ENCODE measurements around the gene C11orf98. TPM values are rescaled to one million over a fixed set of nuclear protein-coding genes. Genes with fewer than 3 reads are reported as not detected.
"Not testable (repeated sequence)": the region's sequence is repeated elsewhere in the genome, so short reads cannot be mapped to it uniquely, and the experiment has no call there.

The C11orf98 gene
- total RNA-seq, 6 donors from 2014 or later: 16.8 to 42.0 (median 30.6) TPM

DNA sequence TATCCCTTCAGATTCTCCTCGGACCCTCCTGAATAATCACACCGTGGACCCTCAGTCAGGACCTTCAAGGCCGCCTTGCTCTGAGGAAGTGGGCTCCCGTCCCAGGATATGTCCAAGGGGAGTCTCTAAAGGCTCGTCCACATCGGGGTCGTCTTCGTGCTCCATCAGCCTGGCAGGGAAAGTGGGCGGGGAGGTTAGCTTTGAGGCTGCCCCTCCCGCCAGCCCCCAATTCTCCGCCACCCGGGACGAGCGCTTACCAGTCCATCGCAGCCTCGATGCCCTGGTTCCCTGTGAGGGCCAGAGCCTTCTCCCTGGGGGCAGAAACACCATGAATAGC lies 13.4 kb upstream of the C11orf98 start:
- H3K36me3 ChIP-seq: peaks cover 2 to 41% (median 15%) of the 10 kb centered on the region in 4 donors
- H3K4me1 ChIP-seq: peaks cover 16 to 44% (median 24%) of the 10 kb centered on the region in 4 donors
- peak overlapping the region; percentile 88 to 96 (median 92) for H3K27ac ChIP-seq
- DNase-seq: no peak
- H3K4me3 ChIP-seq: peak overlapping the region; percentile 79 to 95 (median 88)
- 3 to 14% methylated on average over 2 to 16 of the region's 16 CpGs for WGBS, 2 donors
- ATAC-seq (ENCODE audit: low FRiP score in 2 of 2): no peak
- TF ChIP-seq, protein P1, sequence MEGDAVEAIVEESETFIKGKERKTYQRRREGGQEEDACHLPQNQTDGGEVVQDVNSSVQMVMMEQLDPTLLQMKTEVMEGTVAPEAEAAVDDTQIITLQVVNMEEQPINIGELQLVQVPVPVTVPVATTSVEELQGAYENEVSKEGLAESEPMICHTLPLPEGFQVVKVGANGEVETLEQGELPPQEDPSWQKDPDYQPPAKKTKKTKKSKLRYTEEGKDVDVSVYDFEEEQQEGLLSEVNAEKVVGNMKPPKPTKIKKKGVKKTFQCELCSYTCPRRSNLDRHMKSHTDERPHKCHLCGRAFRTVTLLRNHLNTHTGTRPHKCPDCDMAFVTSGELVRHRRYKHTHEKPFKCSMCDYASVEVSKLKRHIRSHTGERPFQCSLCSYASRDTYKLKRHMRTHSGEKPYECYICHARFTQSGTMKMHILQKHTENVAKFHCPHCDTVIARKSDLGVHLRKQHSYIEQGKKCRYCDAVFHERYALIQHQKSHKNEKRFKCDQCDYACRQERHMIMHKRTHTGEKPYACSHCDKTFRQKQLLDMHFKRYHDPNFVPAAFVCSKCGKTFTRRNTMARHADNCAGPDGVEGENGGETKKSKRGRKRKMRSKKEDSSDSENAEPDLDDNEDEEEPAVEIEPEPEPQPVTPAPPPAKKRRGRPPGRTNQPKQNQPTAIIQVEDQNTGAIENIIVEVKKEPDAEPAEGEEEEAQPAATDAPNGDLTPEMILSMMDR (IDR thresholded peaks at IDR 0.05): no peak
- no peak for TF ChIP-seq EP300 (IDR thresholded peaks at IDR 0.05)
- TF ChIP-seq POLR2A (IDR thresholded peaks at IDR 0.05): no peak
- TF ChIP-seq POLR2AphosphoS5 (IDR thresholded peaks at IDR 0.05): no peak
- H3K9me3 ChIP-seq: no peaks in the 10 kb centered on the region
- no peaks in the 10 kb centered on the region for H3K27me3 ChIP-seq

DNA sequence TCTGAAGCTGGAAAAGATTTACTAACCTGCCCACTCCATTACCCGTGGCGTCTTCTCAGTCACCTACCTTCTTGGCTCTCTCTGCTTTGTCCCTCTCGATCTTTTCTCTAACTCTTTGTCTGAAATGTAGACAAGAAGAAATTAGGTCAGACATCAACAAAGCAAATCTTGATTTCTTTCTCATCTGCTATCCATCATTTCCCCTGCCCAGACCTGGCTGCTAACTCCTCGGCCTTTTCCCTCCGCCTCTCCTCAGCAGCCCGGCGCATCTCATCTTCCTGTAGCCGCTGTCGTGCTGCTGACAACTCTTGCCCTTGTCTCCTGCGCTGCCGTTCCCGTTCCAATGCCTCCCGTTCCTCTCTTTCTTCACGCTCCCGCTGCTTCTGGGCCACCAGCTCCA lies 12.7 kb upstream of the C11orf98 start:
- Histone ChIP-seq H3K9me3 (no peaks in the 10 kb centered on the region), H3K27me3 (no peaks in the 10 kb centered on the region), H3K27ac (peak overlapping the region in 2 of 4 donors; percentile 93 to 96), H3K4me3 (peak overlapping the region in 1 of 4 donors; percentile 85), H3K36me3 (peaks cover 2 to 44% (median 15%) of the 10 kb centered on the region in 4 donors), H3K4me1 (peaks cover 23 to 51% (median 30%) of the 10 kb centered on the region in 4 donors)
- 79 to 87% methylated on average over 15 of the region's 15 CpGs for WGBS, 2 donors
- no peak for TF ChIP-seq POLR2AphosphoS5 (IDR thresholded peaks at IDR 0.05)
- no peak for TF ChIP-seq POLR2A (IDR thresholded peaks at IDR 0.05)
- TF ChIP-seq, protein P1 (IDR thresholded peaks at IDR 0.05): no peak
- no peak for TF ChIP-seq EP300 (IDR thresholded peaks at IDR 0.05)
- DNase-seq (no peak), ATAC-seq (ENCODE audit: low FRiP score in 2 of 2) (no peak)

DNA sequence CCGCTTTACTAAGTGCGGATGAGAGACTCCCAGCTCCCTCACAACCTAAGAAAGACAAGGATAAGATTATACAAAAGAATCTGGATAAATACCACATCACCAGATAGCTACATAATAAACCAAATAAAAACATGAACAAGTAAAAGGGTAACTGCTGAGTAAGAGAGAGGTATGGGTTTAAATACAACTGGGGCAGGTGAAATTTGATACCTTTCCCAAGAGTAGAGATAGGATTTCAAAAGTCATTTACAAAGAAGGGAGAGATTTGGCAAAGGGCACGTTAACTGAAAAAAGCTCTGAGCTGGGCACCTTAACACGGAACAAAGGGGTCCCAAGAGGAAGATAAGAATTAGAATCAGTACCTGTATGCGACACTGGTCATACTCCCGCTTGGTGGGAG lies 12.1 kb upstream of the C11orf98 start:
- no peak for DNase-seq
- no peaks in the 10 kb centered on the region for H3K27me3 ChIP-seq
- 87 to 89% methylated on average over 6 of the region's 6 CpGs for WGBS, 2 donors
- TF ChIP-seq, protein P1 (IDR thresholded peaks at IDR 0.05): no peak
- H3K4me3 ChIP-seq: no peak overlapping the region
- H3K36me3 ChIP-seq: peaks cover 2 to 44% (median 15%) of the 10 kb centered on the region in 4 donors
- ATAC-seq (ENCODE audit: low FRiP score in 2 of 2): no peak
- peaks cover 28 to 56% (median 35%) of the 10 kb centered on the region in 4 donors for H3K4me1 ChIP-seq
- no peak overlapping the region for H3K27ac ChIP-seq
- no peaks in the 10 kb centered on the region for H3K9me3 ChIP-seq

DNA sequence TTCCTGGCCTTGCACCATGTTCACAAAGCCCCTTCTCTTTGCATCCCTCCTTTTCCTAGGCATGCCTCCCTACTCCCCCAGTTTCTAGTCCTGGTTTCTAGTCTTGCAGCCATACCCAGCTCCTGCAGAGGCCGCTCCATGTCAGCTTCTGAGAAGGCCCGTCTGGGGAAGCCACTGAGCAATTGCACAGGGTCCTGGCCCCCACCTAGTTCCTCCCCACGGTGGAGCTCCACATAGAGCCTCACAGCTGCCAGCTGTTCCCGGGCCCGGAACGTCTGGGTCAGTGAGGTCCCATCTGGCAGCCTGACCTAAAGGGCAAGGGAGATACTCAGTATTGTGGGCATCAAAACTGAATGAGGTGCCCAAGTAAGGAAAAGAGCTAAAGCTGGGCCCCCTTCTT lies 11.7 kb upstream of the C11orf98 start:
- peaks cover 29 to 58% (median 35%) of the 10 kb centered on the region in 4 donors for H3K4me1 ChIP-seq
- DNase-seq: no peak
- no peak for ATAC-seq (ENCODE audit: low FRiP score in 2 of 2)
- no peaks in the 10 kb centered on the region for H3K9me3 ChIP-seq
- no peaks in the 10 kb centered on the region for H3K27me3 ChIP-seq
- no peak overlapping the region for H3K4me3 ChIP-seq
- peaks cover 2 to 44% (median 15%) of the 10 kb centered on the region in 4 donors for H3K36me3 ChIP-seq
- TF ChIP-seq POLR2AphosphoS5 (IDR thresholded peaks at IDR 0.05) (no peak), POLR2A (IDR thresholded peaks at IDR 0.05) (no peak), EP300 (IDR thresholded peaks at IDR 0.05) (no peak)
- TF ChIP-seq, protein P1 (IDR thresholded peaks at IDR 0.05): no peak
- peak overlapping the region in 1 of 4 donors; percentile 11 for H3K27ac ChIP-seq
- 54 to 66% methylated on average over 5 to 6 of the region's 6 CpGs for WGBS, 2 donors

DNA sequence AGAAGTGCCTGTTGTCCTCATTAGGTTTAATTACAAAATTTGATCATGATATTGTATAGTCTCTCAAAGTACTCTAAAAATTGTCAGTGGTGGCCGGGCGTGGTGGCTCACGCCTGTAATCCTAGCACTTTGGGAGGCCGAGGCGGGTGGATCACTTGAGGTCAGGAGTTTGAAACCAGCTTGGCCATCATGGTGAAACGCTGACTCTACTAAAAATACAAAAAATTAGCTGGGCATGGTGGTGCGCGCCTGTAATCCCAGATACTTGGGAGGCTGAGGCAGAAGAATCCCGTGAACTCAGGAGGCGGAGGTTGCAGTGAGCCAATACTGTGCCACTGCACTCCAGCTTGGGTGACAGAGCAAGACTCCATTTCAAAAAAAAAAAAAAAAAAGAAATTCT lies 10.4 kb upstream of the C11orf98 start:
- H3K27ac ChIP-seq; H3K9me3 ChIP-seq; DNase-seq; H3K27me3 ChIP-seq; H3K4me3 ChIP-seq; ATAC-seq (ENCODE audit: low FRiP score in 2 of 2): not testable (repeated sequence)
- Histone ChIP-seq H3K4me1 (peaks cover 31 to 58% (median 38%) of the 10 kb centered on the region in 4 donors), H3K36me3 (peaks cover 2 to 44% (median 15%) of the 10 kb centered on the region in 4 donors)
- WGBS, 2 donors: 95 to 96% methylated on average over 10 of the region's 10 CpGs
